ENCODE data around the gene CD28.

- TF ChIP-seq CTCF (IDR thresholded peaks at IDR 0.05 in 8 of 11, conservative IDR thresholded peaks at IDR 0.05 in 3 of 11) = no peak
- no peak for TF ChIP-seq POLR2A (IDR thresholded peaks at IDR 0.05)
- no peak for TF ChIP-seq POLR2AphosphoS5 (IDR thresholded peaks at IDR 0.05)
Observed at GRCh38 chr2:203734276-203734983, 28.0 kb downstream of the CD28 start.

All from spleen (tissue), 7 donors.